K562 (cell line): ENCODE measurements around the gene PMPCA. TPM values are rescaled to one million over a fixed set of nuclear protein-coding genes. Genes with fewer than 3 reads are reported as not detected.

Experiments used
- ATAC-seq: fragments of 200-7000 bp; cut with Tn5 transposase; 3 replicates; pipeline ENCODE4 v1.9.1; 2020; ENCODE audit warnings: moderate library complexity
- BruUV-seq: library from RNA; stranded (reverse); fragments of 400-500 nt; replicated peaks from 2 replicates; lab custom pipeline; 2021; lab: Mats Ljungman, UMichigan
- CTCF ChIA-PET: fragments of 300-600 bp; formaldehyde crosslinking; extraction: SDS; loops from one replicate; lab custom pipeline; 2021; ENCODE audit warnings: low intra/inter-chr PET ratio; lab: Yijun Ruan, JAX
- POLR2A ChIA-PET: fragments of 300-600, 350-650 bp; sonication (Branson Sonifier 250); formaldehyde crosslinking; extraction: SDS; loops from one replicate; lab custom pipeline; 2021; ENCODE audit warnings: antibody characterized with exemption, inconsistent platforms; lab: Yijun Ruan, JAX
- DNase-seq, 4 experiments: peaks; one replicate each; pipeline versions ENCODE4 v3.0.0 to v3.0.0-alpha.2; 2011 to 2018; ENCODE audit warnings: low spot score in 3 of 4, mixed read lengths in 3 of 4; ENCODE audit errors: extremely low read depth in 1 of 4
- FAIRE-seq: peaks from 2 replicates; lab custom pipeline; 2011; peaks lifted over from hg19 to GRCh38; lab: Jason Lieb, UNC
- H2AFZ ChIP-seq: 2 replicates; pipeline ENCODE4 v1.6.0; 2011; ENCODE audit warnings: low read depth, low read length, control low read depth, inconsistent platforms
- H3K27ac ChIP-seq: fragments of 200-600 bp; 3 replicates; pipeline ENCODE4 v1.8.0; 2011; ENCODE audit warnings: low read depth, mild to moderate bottlenecking, control low read depth, inconsistent platforms, low read length, moderate library complexity, mixed read lengths; ENCODE audit errors: extremely low read depth
- H3K27me3 ChIP-seq, 2 experiments: fragments of 300-600 bp in 1 of 2; 2 replicates in 1 of 2; 3 replicates in 1 of 2; pipeline versions ENCODE4 v1.6.0 to v1.8.0; 2011; ENCODE audit warnings: inconsistent platforms in 2 of 2, low read length in 2 of 2, mild to moderate bottlenecking in 1 of 2, mixed read lengths in 1 of 2, moderate library complexity in 1 of 2; ENCODE audit not compliant: control insufficient read depth in 2 of 2, insufficient read depth in 2 of 2
- H3K36me3 ChIP-seq: fragments of 300-600 bp; 3 replicates; pipeline ENCODE4 v1.8.0; 2011; ENCODE audit warnings: mild to moderate bottlenecking, low read length, inconsistent platforms; ENCODE audit not compliant: control insufficient read depth, insufficient read depth
- H3K4me1 ChIP-seq, 2 experiments: fragments of 200-600 bp in 1 of 2; replicated peaks in 1 of 2; 2 replicates in 1 of 2; 3 replicates in 1 of 2; pipeline versions ENCODE4 v1.5.1 to v1.8.0; 2011; ENCODE audit warnings: inconsistent platforms in 2 of 2, low read length in 2 of 2, mild to moderate bottlenecking in 1 of 2, mixed read lengths in 1 of 2, moderate library complexity in 1 of 2; ENCODE audit not compliant: control insufficient read depth in 2 of 2, insufficient read depth in 2 of 2
- H3K4me2 ChIP-seq: 2 replicates; pipeline ENCODE4 v1.6.1; 2011; ENCODE audit warnings: low read length, control low read depth, inconsistent platforms, mixed read lengths; ENCODE audit not compliant: insufficient read depth
- H3K4me3 ChIP-seq: fragments of 200-600 bp; sonication (generic), shearing (Covaris generic); 2 replicates; pipeline ENCODE4 v1.5.1; 2016; ENCODE audit warnings: control low read depth, inconsistent platforms
- H3K79me2 ChIP-seq: fragments of 200-600 bp; 3 replicates; pipeline ENCODE4 v1.8.0; 2011; ENCODE audit warnings: low read length, inconsistent platforms; ENCODE audit not compliant: control insufficient read depth, insufficient read depth
- H3K9ac ChIP-seq, 2 experiments: 2 replicates each; pipeline versions ENCODE4 v1.6.0 to v1.6.1; 2011; ENCODE audit warnings: low read depth in 2 of 2, low read length in 2 of 2, control low read depth in 1 of 2, inconsistent platforms in 1 of 2, mild to moderate bottlenecking in 1 of 2, mixed read lengths in 1 of 2; ENCODE audit not compliant: insufficient read depth in 1 of 2
- H3K9me1 ChIP-seq: one replicate; pipeline ENCODE4 v1.6.0; 2011; ENCODE audit warnings: inconsistent platforms, mild to moderate bottlenecking, low read length, moderate library complexity; ENCODE audit not compliant: control insufficient read depth, insufficient read depth
- H3K9me3 ChIP-seq: replicated peaks from 2 replicates; pipeline ENCODE4 v1.5.1; 2011; ENCODE audit warnings: low read depth, low read length, inconsistent platforms; ENCODE audit not compliant: control insufficient read depth, insufficient read depth
- H4K20me1 ChIP-seq: replicated peaks from 2 replicates; pipeline ENCODE4 v1.6.1; 2011; ENCODE audit warnings: low read length, inconsistent platforms, mixed read lengths; ENCODE audit not compliant: control insufficient read depth, insufficient read depth
- CREB3L1 ChIP-seq: fragments of 450-650 bp; IDR thresholded peaks from 2 replicates; pipeline ENCODE4 v1.6.1; 2014; ENCODE audit warnings: low read depth, mild to moderate bottlenecking, moderate library complexity, borderline replicate concordance
- MBD2 ChIP-seq: sonication (generic); IDR thresholded peaks from 2 replicates; pipeline ENCODE4 v1.6.1; 2016; ENCODE audit warnings: low read depth, borderline replicate concordance
- NFATC3 ChIP-seq: fragments of 450-650 bp; IDR thresholded peaks from 2 replicates; pipeline ENCODE4 v1.6.1; 2017; ENCODE audit warnings: mild to moderate bottlenecking
- NFIC ChIP-seq: fragments of 450-650 bp; IDR thresholded peaks from 2 replicates; pipeline ENCODE4 v1.6.1; 2017; ENCODE audit warnings: mild to moderate bottlenecking, inconsistent platforms
- POLR2G ChIP-seq: fragments of 200-400 bp; formaldehyde crosslinking; IDR thresholded peaks from 2 replicates; pipeline ENCODE4 v1.6.1; 2017; ENCODE audit warnings: low read depth, mild to moderate bottlenecking, antibody characterized with exemption, low read length, moderate library complexity
- RBFOX2 ChIP-seq: fragments of 200-400 bp; formaldehyde crosslinking; IDR thresholded peaks from 2 replicates; pipeline ENCODE4 v1.6.1; 2017; ENCODE audit warnings: low read depth, mild to moderate bottlenecking, low read length, moderate library complexity
- ZC3H4 ChIP-seq: sonication (generic); formaldehyde crosslinking; IDR thresholded peaks from 2 replicates; pipeline ENCODE4 v1.9.0; 2021; ENCODE audit warnings: missing genetic modification reagents, borderline replicate concordance
- ZNF280B ChIP-seq: fragments of 250-450 bp; sonication (Bioruptor Pico); IDR thresholded peaks from 2 replicates; pipeline ENCODE4 v1.5.1; 2021; ENCODE audit warnings: mild to moderate bottlenecking
- WGBS: fragments of 100-300 bp; shearing (Covaris generic); methylation state at CpG from one replicate; pipeline ENCODE4 v1.1.6; 2016; ENCODE audit warnings: low coverage, mixed read lengths; ENCODE audit not compliant: insufficient coverage; ENCODE audit errors: missing lambda C conversion rate; 5-methylcytosine and 5-hydroxymethylcytosine counted together
- in situ Hi-C: fragments of 300-500 bp; cut with MboI; formaldehyde crosslinking; loops from 4 replicates; pipeline ENCODE4 v1.15.0; 2018; ENCODE audit warnings: inconsistent platforms, mixed read lengths
- intact Hi-C: fragments of 100-400 bp; cut with micrococcal nuclease; formaldehyde crosslinking; loops from 2 replicates; pipeline ENCODE4 v1.14.2; 2022
- polyA plus RNA-seq, 8 experiments: library from polyadenylated mRNA; depleted of rRNA in 4 of 8; stranded (reverse) in 5 of 8; unstranded in 3 of 8; fragments of >200 nt; fragmentation: Nextera tagmentation in 2 of 8; fragmentation: Illumina TruSeq in 1 of 8; extraction: Ambion mirVana in 2 of 8; extraction: Trizol in 1 of 8; gene quantifications; 2 replicates each; pipeline versions ENCODE4 v1.2.1 to v1.2.3, GENCODE V29; 2011 to 2014; ENCODE audit warnings: inconsistent platforms in 1 of 8, missing spikeins in 1 of 8
- total RNA-seq, 7 experiments: library from RNA; depleted of rRNA in 6 of 7; stranded (reverse); fragments of >200 nt in 6 of 7; fragmentation: Illumina TruSeq in 2 of 7; extraction: Trizol in 2 of 7; gene quantifications; 2 replicates each; pipeline versions ENCODE4 v1.2.1 to v1.2.3, GENCODE V29; 2011 to 2021; ENCODE audit warnings: low replicate concordance in 1 of 7

PMPCA gene
- total and polyA plus RNA-seq, 9 of the 15 experiments (the other 6 are each of a cell fraction or from before 2014, with no cell fraction given): 23.9 to 143 (median 86.6) TPM

- ATAC-seq: no peak
- no peaks in the 10 kb centered on the region for H3K27me3 ChIP-seq
- in situ Hi-C loops (no loop called here), intact Hi-C loops (no loop called here)
- WGBS: 96% methylated on average over 8 of the region's 8 CpGs
- TF ChIP-seq NFATC3 (no peak), ZC3H4 (CRISPR knock-in tag) (no peak), CREB3L1 (no peak)
- TF ChIP-seq, all 486 proteins: peak for 0
- Histone ChIP-seq H3K36me3 (peaks cover 96% of the 10 kb centered on the region), H3K4me1 (peaks cover 6 to 8% of the 10 kb centered on the region in 2 experiments; a peak in 4 of 5 replicates), H3K9ac (no peak overlapping the region; a peak in 1 of 4 replicates), H2AFZ (no peak overlapping the region), H3K27ac (no peak overlapping the region), H3K9me3 (no peaks in the 10 kb centered on the region; the same call in 1 of the 2 replicates), H4K20me1 (no peaks in the 10 kb centered on the region; the same call in none of the 2 replicates), H3K4me2 (no peak overlapping the region), H3K79me2 (peaks cover 32% of the 10 kb centered on the region), H3K9me1 (no peaks in the 10 kb centered on the region), H3K4me3 (no peak overlapping the region)
- CTCF ChIA-PET: no interaction called here
- DNase-seq (no peak), FAIRE-seq (no peak)
- BruUV-seq: no TSS peak
- POLR2A ChIA-PET: interaction anchor here (1.5 kb wide), 1 partner anchor 14 kb away, joined by 3 read pairs; no protein-coding TSS in a partner anchor
Observed at GRCh38 chr9:136416427-136416826, 6.0 kb downstream of the PMPCA start.

GRCh38 chr9:136416914-136417313 lies 6.5 kb downstream of the PMPCA start:
- CTCF ChIA-PET: no interaction called here
- H3K9ac ChIP-seq: peak overlapping the region in 1 of 2 experiments; percentile 55; a peak in 1 of 4 replicates
- no peaks in the 10 kb centered on the region; the same call in 1 of the 2 replicates for H3K9me3 ChIP-seq
- no peaks in the 10 kb centered on the region for H3K9me1 ChIP-seq
- FAIRE-seq (no peak), ATAC-seq (no peak), DNase-seq (no peak)
- BruUV-seq: no TSS peak
- H3K27me3 ChIP-seq: no peaks in the 10 kb centered on the region
- peaks cover 2 to 8% of the 10 kb centered on the region in 2 experiments; a peak in 4 of 5 replicates for H3K4me1 ChIP-seq
- no peak overlapping the region for H3K27ac ChIP-seq
- H3K79me2 ChIP-seq: peaks cover 27% of the 10 kb centered on the region
- H3K4me2 ChIP-seq: no peak overlapping the region
- peak; percentile 40; the same call in 1 of the 2 replicates for TF ChIP-seq RBFOX2
- TF ChIP-seq ZNF280B (CRISPR knock-in tag): no peak
- TF ChIP-seq POLR2G: peak; percentile 59
- no peak for TF ChIP-seq NFIC
- TF ChIP-seq MBD2: no peak
- POLR2A ChIA-PET: interaction anchor here (1.5 kb wide), 1 partner anchor 13 kb away, joined by 3 read pairs; no protein-coding TSS in a partner anchor
- no peaks in the 10 kb centered on the region; the same call in none of the 2 replicates for H4K20me1 ChIP-seq
- intact Hi-C loops: no loop called here
- in situ Hi-C loops: no loop called here
- WGBS: 92% methylated on average over 13 of the region's 19 CpGs
- H3K36me3 ChIP-seq: peaks cover 96% of the 10 kb centered on the region
- H3K4me3 ChIP-seq: no peak overlapping the region
- no peak overlapping the region for H2AFZ ChIP-seq
